BJ (cell line): ENCODE data around the gene PACRG. TPM values are rescaled to one million over a fixed set of nuclear protein-coding genes. Genes with fewer than 3 reads are reported as not detected.

Source experiments
- CTCF ChIA-PET: fragments of 350-600 bp; formaldehyde crosslinking; extraction: SDS; loops from one replicate; lab custom pipeline; 2021; ENCODE audit warnings: antibody characterized with exemption, inconsistent platforms; lab: Yijun Ruan, JAX
- POLR2A ChIA-PET: fragments of 300-600 bp; sonication (Branson Sonifier 250); formaldehyde crosslinking; extraction: SDS; loops from one replicate; lab custom pipeline; 2021; ENCODE audit warnings: antibody characterized with exemption; lab: Charles Lee
- DNase-seq: peaks from one replicate; pipeline ENCODE4 v3.0.0-alpha.2; 2011; ENCODE audit warnings: low read depth
- H3K27me3 ChIP-seq: 2 replicates; pipeline ENCODE4 v1.6.0; 2011; ENCODE audit warnings: low read length; ENCODE audit not compliant: control insufficient read depth, insufficient read depth
- H3K36me3 ChIP-seq: 2 replicates; pipeline ENCODE4 v1.5.1; 2011; ENCODE audit warnings: low read length; ENCODE audit not compliant: control insufficient read depth, insufficient read depth
- H3K4me3 ChIP-seq: 2 replicates; pipeline ENCODE4 v1.5.1; 2011; ENCODE audit warnings: low read depth, mild to moderate bottlenecking, control low read depth, low read length
- polyA plus RNA-seq: library from polyadenylated mRNA; depleted of rRNA; stranded (reverse); fragments of >200 nt; gene quantifications from 2 replicates; pipeline ENCODE4 v1.2.3, GENCODE V29; 2011
- TF ChIP-seq, protein P1 (sequence below): IDR thresholded peaks from 2 replicates; pipeline ENCODE4 v1.5.1; 2011; ENCODE audit warnings: low read depth, mild to moderate bottlenecking, control low read depth, inconsistent platforms, low read length, moderate library complexity; ENCODE audit not compliant: insufficient read depth

PACRG gene
- polyA plus RNA-seq, 1 experiment = 0.20 TPM

DNA sequence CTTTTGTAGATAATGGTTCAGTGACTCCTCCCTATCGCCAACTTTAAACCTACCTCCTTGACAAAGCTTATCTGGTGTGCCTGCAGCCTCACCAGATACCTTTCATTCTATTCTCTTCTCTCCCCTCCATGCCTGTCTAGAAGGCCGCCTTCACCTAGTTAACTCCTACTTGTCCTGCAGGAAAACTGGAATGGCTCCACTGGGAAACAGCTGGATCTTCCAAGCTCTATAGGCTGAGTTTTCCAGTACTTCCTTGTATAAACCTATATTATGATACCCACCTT is 6.4 kb upstream of the PACRG start:
- Histone ChIP-seq H3K27me3 (no peaks in the 10 kb centered on the region), H3K4me3 (no peak overlapping the region), H3K36me3 (no peaks in the 10 kb centered on the region)
- ChIA-PET CTCF (interaction anchor here (0.6 to 1.1 kb wide), 2 partner anchors 55 to 94 kb away, joined by 3 to 7 read pairs; no protein-coding TSS in a partner anchor), POLR2A (no interaction called here)
- TF ChIP-seq, protein P1, sequence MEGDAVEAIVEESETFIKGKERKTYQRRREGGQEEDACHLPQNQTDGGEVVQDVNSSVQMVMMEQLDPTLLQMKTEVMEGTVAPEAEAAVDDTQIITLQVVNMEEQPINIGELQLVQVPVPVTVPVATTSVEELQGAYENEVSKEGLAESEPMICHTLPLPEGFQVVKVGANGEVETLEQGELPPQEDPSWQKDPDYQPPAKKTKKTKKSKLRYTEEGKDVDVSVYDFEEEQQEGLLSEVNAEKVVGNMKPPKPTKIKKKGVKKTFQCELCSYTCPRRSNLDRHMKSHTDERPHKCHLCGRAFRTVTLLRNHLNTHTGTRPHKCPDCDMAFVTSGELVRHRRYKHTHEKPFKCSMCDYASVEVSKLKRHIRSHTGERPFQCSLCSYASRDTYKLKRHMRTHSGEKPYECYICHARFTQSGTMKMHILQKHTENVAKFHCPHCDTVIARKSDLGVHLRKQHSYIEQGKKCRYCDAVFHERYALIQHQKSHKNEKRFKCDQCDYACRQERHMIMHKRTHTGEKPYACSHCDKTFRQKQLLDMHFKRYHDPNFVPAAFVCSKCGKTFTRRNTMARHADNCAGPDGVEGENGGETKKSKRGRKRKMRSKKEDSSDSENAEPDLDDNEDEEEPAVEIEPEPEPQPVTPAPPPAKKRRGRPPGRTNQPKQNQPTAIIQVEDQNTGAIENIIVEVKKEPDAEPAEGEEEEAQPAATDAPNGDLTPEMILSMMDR = no peak
- no peak for DNase-seq

DNA sequence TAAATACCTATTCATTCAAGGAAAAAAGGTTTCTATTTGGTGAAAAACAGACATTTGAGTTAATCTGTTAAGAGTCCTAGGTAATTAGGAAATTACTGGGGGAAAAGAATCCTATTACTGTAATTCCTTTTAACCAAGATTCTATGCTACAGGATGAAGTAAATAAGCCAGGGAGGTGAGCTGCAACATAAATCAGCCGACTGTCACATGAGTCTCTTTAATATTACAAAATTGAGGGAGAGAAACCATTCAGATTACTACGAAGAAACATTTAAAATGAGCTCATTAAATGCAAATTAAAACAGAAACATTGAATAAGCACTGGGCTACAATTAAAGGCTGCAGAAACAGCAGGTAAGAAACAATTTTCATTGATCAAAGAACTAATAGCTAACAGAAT is 5.5 kb upstream of the PACRG start:
- no peak overlapping the region for H3K4me3 ChIP-seq
- no peaks in the 10 kb centered on the region for H3K36me3 ChIP-seq
- CTCF ChIA-PET = interaction anchor here (0.7 kb wide), 1 partner anchor 1810 kb away, joined by 3 read pairs; no protein-coding TSS in a partner anchor
- DNase-seq = no peak
- no peaks in the 10 kb centered on the region for H3K27me3 ChIP-seq
- POLR2A ChIA-PET = no interaction called here
- TF ChIP-seq, protein P1 = no peak

DNA sequence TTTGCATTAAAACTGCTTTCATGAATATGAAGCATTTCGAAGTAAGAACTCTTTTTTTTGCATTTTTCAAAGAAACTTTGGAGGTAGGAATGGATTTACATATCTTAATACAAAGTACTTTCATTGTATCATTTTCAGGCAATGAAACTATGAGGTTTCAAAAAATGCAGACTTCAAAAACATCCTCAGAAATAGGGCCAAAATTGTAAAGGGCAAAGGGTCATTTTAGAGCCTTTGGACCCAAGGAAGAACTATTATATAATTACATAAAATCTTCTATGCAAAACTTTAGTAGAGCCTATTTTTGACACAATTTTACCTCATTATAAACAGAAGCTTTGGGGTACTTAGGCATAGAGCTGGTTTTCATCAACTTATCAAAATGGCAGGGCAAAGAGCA is 5.1 kb upstream of the PACRG start:
- TF ChIP-seq, protein P1 = no peak
- POLR2A ChIA-PET = no interaction called here
- Histone ChIP-seq H3K4me3 (no peak overlapping the region), H3K36me3 (no peaks in the 10 kb centered on the region), H3K27me3 (no peaks in the 10 kb centered on the region)
- CTCF ChIA-PET = interaction anchor here (0.7 kb wide), 1 partner anchor 1810 kb away, joined by 3 read pairs; no protein-coding TSS in a partner anchor
- no peak for DNase-seq

DNA sequence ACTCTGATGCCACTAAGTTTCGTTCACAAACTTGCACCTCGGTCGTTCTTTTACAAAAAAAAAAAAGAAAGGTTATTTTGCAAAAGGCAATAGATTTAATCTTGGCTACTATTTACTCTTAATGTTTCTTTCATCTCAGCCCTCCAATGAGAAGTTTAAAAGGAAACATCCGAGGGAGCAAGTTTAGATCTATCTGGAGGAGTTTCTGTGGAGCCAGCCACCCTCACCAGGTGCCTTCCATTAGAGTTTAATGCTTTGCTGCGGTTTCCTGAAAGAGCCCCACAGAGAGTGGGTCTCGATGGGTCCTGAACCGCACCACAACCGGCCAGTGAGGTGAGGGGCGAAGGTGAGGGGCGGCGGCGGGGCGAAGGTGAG is 840 bp upstream of the PACRG start:
- H3K27me3 ChIP-seq = no peaks in the 10 kb centered on the region
- H3K36me3 ChIP-seq = no peaks in the 10 kb centered on the region
- no peak for DNase-seq
- POLR2A ChIA-PET = no interaction called here
- CTCF ChIA-PET = interaction anchor here (0.7 kb wide), 1 partner anchor 1105 kb away, joined by 3 read pairs; no protein-coding TSS in a partner anchor
- TF ChIP-seq, protein P1 = no peak
- peak overlapping the region; percentile 73 for H3K4me3 ChIP-seq

DNA sequence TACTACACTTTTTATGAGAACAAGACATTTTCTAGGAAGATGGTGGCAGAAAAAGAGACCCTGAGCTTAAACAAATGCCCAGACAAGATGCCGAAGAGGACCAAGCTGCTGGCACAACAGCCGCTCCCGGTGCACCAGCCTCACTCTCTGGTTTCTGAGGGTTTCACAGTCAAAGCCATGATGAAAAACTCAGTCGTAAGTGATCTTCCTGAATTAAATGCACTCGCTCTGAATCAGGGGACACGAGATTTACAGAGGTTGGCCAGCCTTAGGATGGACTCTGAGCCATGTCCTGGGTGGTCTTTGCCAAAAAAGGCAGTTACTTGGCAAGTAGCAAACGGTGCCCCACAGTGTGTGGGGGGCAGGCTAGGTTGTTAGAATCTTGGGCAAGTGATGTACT is 423 bp downstream of the PACRG start:
- H3K4me3 ChIP-seq = peak overlapping the region; percentile 73
- TF ChIP-seq, protein P1 = no peak
- H3K27me3 ChIP-seq = no peaks in the 10 kb centered on the region
- no peak for DNase-seq
- no peaks in the 10 kb centered on the region for H3K36me3 ChIP-seq
- POLR2A ChIA-PET = no interaction called here
- CTCF ChIA-PET = interaction anchor here (0.9 kb wide), 1 partner anchor 10 kb away, joined by 3 read pairs; no protein-coding TSS in a partner anchor
